ENCODE measurements around the gene CREB3L1.

Gene CREB3L1

GRCh38 chr11:46366661-46367161 is 89.2 kb downstream of the CREB3L1 start:
- DNase-seq (ENCODE audit: low spot score), result no peak

GRCh38 chr11:46367244-46367915 is 89.9 kb downstream of the CREB3L1 start:
- DNase-seq (ENCODE audit: low spot score), result no peak

- no peak for DNase-seq (ENCODE audit: low spot score)
Measured at GRCh38 chr11:46367916-46368267, 90.4 kb downstream of the CREB3L1 start.

GRCh38 chr11:46369458-46370152 is 92.1 kb downstream of the CREB3L1 start:
- no peak for DNase-seq (ENCODE audit: low spot score)

GRCh38 chr11:46370253-46370652 is 92.8 kb downstream of the CREB3L1 start:
- no peak for DNase-seq (ENCODE audit: low spot score)
